GM12864 (cell line): Measurements from ENCODE around the gene ALOX12B.

Experiments
- DNase-seq: peaks from one replicate; pipeline ENCODE4 v3.0.0-alpha.2; 2011; ENCODE audit warnings: low read depth
- H3K4me3 ChIP-seq: 2 replicates; pipeline ENCODE4 v1.5.1; 2011; ENCODE audit warnings: mild to moderate bottlenecking, low read depth, low read length, control low read depth
- CTCF ChIP-seq: IDR thresholded peaks from 2 replicates; pipeline ENCODE4 v1.5.1; 2011; ENCODE audit warnings: low read depth, mild to moderate bottlenecking, moderate library complexity, low read length, control low read depth, inconsistent platforms; ENCODE audit errors: missing control alignments

The ALOX12B gene

GRCh38 chr17:8125947-8126490, 38.5 kb upstream of the ALOX12B start:
- peak overlapping the region; percentile 82 for H3K4me3 ChIP-seq
- DNase-seq, result no peak
- no peak for TF ChIP-seq CTCF

- peak; percentile 43 for DNase-seq
- peak overlapping the region; percentile 82 for H3K4me3 ChIP-seq
- TF ChIP-seq CTCF, result no peak
These were observed 37.8 kb upstream of the ALOX12B start for GRCh38 chr17:8125154-8125946.

GRCh38 chr17:8124350-8125153, 37.0 kb upstream of the ALOX12B start:
- no peak for DNase-seq
- peak overlapping the region; percentile 49; the same call in 1 of the 2 replicates for H3K4me3 ChIP-seq
- TF ChIP-seq CTCF, result no peak

DNA sequence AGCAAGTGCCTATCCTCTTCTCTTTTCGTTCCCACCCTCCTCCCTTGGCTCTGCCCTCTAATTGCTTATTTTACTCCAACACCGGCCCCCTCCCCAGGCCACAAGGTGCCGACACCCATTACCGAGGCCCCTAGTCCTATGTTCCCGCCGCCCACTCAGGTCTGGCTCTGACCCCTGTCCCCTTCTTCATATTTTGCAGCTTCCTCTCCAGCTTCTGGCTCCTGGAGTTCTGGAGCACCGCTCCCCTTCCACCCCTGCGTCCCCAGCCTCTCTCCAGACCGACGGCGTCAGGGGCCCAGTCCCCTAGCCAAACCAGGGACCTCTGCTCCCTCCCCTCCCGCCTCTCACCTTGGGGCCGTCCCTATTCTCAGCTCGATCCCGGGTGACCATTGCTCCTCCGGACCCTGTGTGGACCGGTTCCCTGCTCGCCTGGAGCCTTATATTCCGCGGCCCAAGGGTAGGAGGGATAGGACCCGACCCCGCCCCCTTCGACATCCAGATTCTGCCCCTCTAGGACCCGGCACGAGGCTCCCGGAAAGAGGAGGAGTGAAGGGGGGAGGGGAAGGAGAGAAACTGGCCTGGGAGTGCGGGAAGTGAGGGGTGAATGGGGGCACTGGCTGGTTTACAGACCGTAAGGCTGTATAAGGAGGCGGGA, 36.3 kb upstream of the ALOX12B start, which contains the start of gene HES7:
TSS of gene HES7 (minus strand) at position 412 of the 655 bp plus-strand sequence. CDS start at position 390, 22 bp downstream.
- DNase-seq, result no peak
- peak within 1 kb of the TSS; percentile 49 for H3K4me3 ChIP-seq

GRCh38 chr17:8122924-8123694, 35.6 kb upstream of the ALOX12B start:
- no peak for TF ChIP-seq CTCF
- DNase-seq, result no peak
- peak overlapping the region; percentile 49 for H3K4me3 ChIP-seq

More for the DNA sequence above, 36.3 kb upstream of the ALOX12B start, which contains the start of gene HES7:
- no peak for TF ChIP-seq CTCF

- peak overlapping the region; percentile 49 for H3K4me3 ChIP-seq
- no peak for TF ChIP-seq CTCF
- DNase-seq, result no peak
These were observed 35.0 kb upstream of the ALOX12B start for GRCh38 chr17:8122422-8122923.
